Endothelial cell of umbilical vein (primary cell): Measurements from ENCODE around the gene FAM107A. TPM values are rescaled to one million over a fixed set of nuclear protein-coding genes. Genes with fewer than 3 reads are reported as not detected.

Experiments used
- BruUV-seq: library from RNA; stranded (reverse); fragments of 400-500 nt; replicated peaks from 2 replicates; lab custom pipeline; 2021; lab: Mats Ljungman, UMichigan
- CTCF ChIA-PET: fragments of 300-600, 350-600 bp; sonication (Branson Sonifier 250); formaldehyde crosslinking; loops from one replicate; lab custom pipeline; 2021; ENCODE audit warnings: antibody characterized with exemption, inconsistent platforms; lab: Charles Lee
- POLR2A ChIA-PET: fragments of 300-600, 350-600 bp; sonication (Branson Sonifier 250); formaldehyde crosslinking; loops from one replicate; lab custom pipeline; 2021; ENCODE audit warnings: antibody characterized with exemption, inconsistent platforms; lab: Charles Lee
- DNase-seq: peaks from one replicate; pipeline ENCODE4 v3.0.0-alpha.2; 2011; ENCODE audit warnings: low read depth, low spot score
- FAIRE-seq: peaks from 2 replicates; lab custom pipeline; 2011; peaks lifted over from hg19 to GRCh38; lab: Jason Lieb, UNC
- H2AFZ ChIP-seq: 2 replicates; pipeline ENCODE4 v1.6.0; 2012; ENCODE audit warnings: low read depth, low read length, control low read depth, inconsistent platforms
- H3K27ac ChIP-seq: 2 replicates; pipeline ENCODE4 v1.5.1; 2011; ENCODE audit warnings: low read depth, mild to moderate bottlenecking, control low read depth, low read length, moderate library complexity; ENCODE audit not compliant: insufficient read depth
- H3K27me3 ChIP-seq, 2 experiments: 2 replicates each; pipeline versions ENCODE4 v1.6.0 to v1.6.1; 2011; ENCODE audit warnings: low read length in 2 of 2, mixed read lengths in 1 of 2; ENCODE audit not compliant: control insufficient read depth in 2 of 2, insufficient read depth in 2 of 2
- H3K36me3 ChIP-seq, 2 experiments: 2 replicates in 1 of 2; 3 replicates in 1 of 2; pipeline ENCODE4 v1.5.1; 2011; ENCODE audit warnings: low read length in 2 of 2, mild to moderate bottlenecking in 1 of 2, moderate library complexity in 1 of 2; ENCODE audit not compliant: control insufficient read depth in 2 of 2, insufficient read depth in 2 of 2; ENCODE audit errors: extremely low read depth in 1 of 2
- H3K4me1 ChIP-seq: 3 replicates; pipeline ENCODE4 v1.5.1; 2011; ENCODE audit warnings: mild to moderate bottlenecking, low read length; ENCODE audit not compliant: control insufficient read depth, insufficient read depth; ENCODE audit errors: extremely low read depth
- H3K4me2 ChIP-seq: 2 replicates; pipeline ENCODE4 v1.6.1; 2011; ENCODE audit warnings: low read length, control low read depth, mixed read lengths; ENCODE audit not compliant: insufficient read depth
- H3K4me3 ChIP-seq, 3 experiments: fragments of 200-600 bp in 1 of 3; sonication (generic), shearing (Covaris generic) in 1 of 3; replicated peaks in 1 of 3; 2 replicates each; pipeline ENCODE4 v1.5.1; 2011 to 2016; ENCODE audit warnings: control low read depth in 3 of 3, low read length in 3 of 3, mild to moderate bottlenecking in 2 of 3, inconsistent platforms in 1 of 3, low read depth in 1 of 3, moderate library complexity in 1 of 3; ENCODE audit not compliant: insufficient read depth in 1 of 3
- H3K79me2 ChIP-seq: 2 replicates; pipeline ENCODE4 v1.6.0; 2012; ENCODE audit warnings: low read length, inconsistent platforms; ENCODE audit not compliant: control insufficient read depth, insufficient read depth
- H3K9ac ChIP-seq: replicated peaks from 2 replicates; pipeline ENCODE3; 2011; ENCODE audit warnings: low read length, control low read depth; ENCODE audit not compliant: insufficient read depth; ENCODE audit errors: extremely low read depth
- H3K9me1 ChIP-seq: replicated peaks from 3 replicates; pipeline ENCODE4 v1.6.0; 2011; ENCODE audit warnings: mild to moderate bottlenecking, low read length; ENCODE audit not compliant: control insufficient read depth, insufficient read depth; ENCODE audit errors: extremely low read depth
- H3K9me3 ChIP-seq: replicated peaks from 2 replicates; pipeline ENCODE4 v1.5.1; 2012; ENCODE audit warnings: low read length, inconsistent platforms; ENCODE audit not compliant: control insufficient read depth, insufficient read depth
- H4K20me1 ChIP-seq: replicated peaks from 2 replicates; pipeline ENCODE3; 2011; ENCODE audit warnings: mild to moderate bottlenecking, low read length; ENCODE audit not compliant: control insufficient read depth, insufficient read depth; ENCODE audit errors: extremely low read depth
- CTCF ChIP-seq, 2 donors: IDR thresholded peaks; 1 replicate in 1 of 2; 2 replicates in 1 of 2; pipeline ENCODE4 v1.5.1; 2011; ENCODE audit warnings: low read length in 2 of 2, mild to moderate bottlenecking in 2 of 2, moderate library complexity in 2 of 2, control low read depth in 1 of 2, inconsistent platforms in 1 of 2, low read depth in 1 of 2; ENCODE audit not compliant: insufficient read depth in 1 of 2; ENCODE audit errors: extremely low read depth in 1 of 2
- JUN ChIP-seq: IDR thresholded peaks from 2 replicates; pipeline ENCODE4 v1.6.1; 2011; ENCODE audit warnings: borderline replicate concordance, low read depth; ENCODE audit not compliant: insufficient read length, insufficient read depth
- MYC ChIP-seq: IDR thresholded peaks from one replicate; pipeline ENCODE4 v1.6.1; 2011; ENCODE audit warnings: mild to moderate bottlenecking, low read depth, low read length
- POLR2AphosphoS5 ChIP-seq: IDR thresholded peaks from 2 replicates; pipeline ENCODE4 v1.6.1; 2012; ENCODE audit warnings: low read depth, mild to moderate bottlenecking, control low read depth, low read length, moderate library complexity; ENCODE audit not compliant: insufficient read depth
- dilution Hi-C: fragments of 300-500 bp; cut with MboI; formaldehyde crosslinking; loops from one replicate; pipeline ENCODE4 v1.15.0; 2019; ENCODE audit warnings: low sequenced_read_pairs; ENCODE audit not compliant: extremely low pct_ligation_motif_present
- intact Hi-C: fragments of 100-400 bp; cut with micrococcal nuclease; formaldehyde crosslinking; loops from one replicate; pipeline ENCODE4 v1.10.0; 2022
- polyA plus RNA-seq, 4 experiments: library from polyadenylated mRNA; depleted of rRNA in 3 of 4; stranded (reverse) in 3 of 4; unstranded in 1 of 4; fragments of >200 nt; gene quantifications; 2 replicates each; pipeline versions ENCODE4 v1.2.1 to v1.2.3, GENCODE V29; 2011 to 2012; ENCODE audit warnings: missing spikeins in 1 of 4
- total RNA-seq: library from RNA; stranded (reverse); gene quantifications from 2 replicates; pipeline ENCODE4 v1.2.3, GENCODE V29; 2021

Gene FAM107A
- total and polyA plus RNA-seq, 2 donors (not counting 3 experiments of a cell fraction or from before 2014, with no cell fraction given) = 5.7 to 10.7 TPM

GRCh38 chr3:58569287-58570001, 7.7 kb downstream of the FAM107A start:
- Histone ChIP-seq H3K27ac (no peak overlapping the region), H3K4me1 (peaks cover 17% of the 10 kb centered on the region), H3K9me3 (no peaks in the 10 kb centered on the region), H3K79me2 (no peaks in the 10 kb centered on the region), H3K4me3 (no peak overlapping the region), H3K36me3 (no peaks in the 10 kb centered on the region), H3K27me3 (no peaks in the 10 kb centered on the region), H3K9me1 (no peaks in the 10 kb centered on the region), H2AFZ (no peak overlapping the region), H4K20me1 (no peaks in the 10 kb centered on the region), H3K9ac (no peak overlapping the region), H3K4me2 (no peak overlapping the region)
- BruUV-seq = no TSS peak
- POLR2A ChIA-PET = no interaction called here
- DNase-seq (no peak), FAIRE-seq (no peak)
- CTCF ChIA-PET = interaction anchor here (0.6 to 10.4 kb wide), 20 partner anchors 8 to 483 kb away, joined by 3 to 442 read pairs (median 6); partner anchors contain the start of gene FAM107A
- TF ChIP-seq POLR2AphosphoS5 = no peak
- no peak for TF ChIP-seq JUN
- TF ChIP-seq MYC = no peak
- dilution Hi-C loops = no loop called here
- intact Hi-C loops = loop anchor here (10.0 kb wide), 1 partner anchor 255 kb away; no protein-coding TSS in a partner anchor

- dilution Hi-C loops = no loop called here
- Histone ChIP-seq H3K4me3 (no peak overlapping the region), H3K4me2 (no peak overlapping the region), H3K9me1 (no peaks in the 10 kb centered on the region), H2AFZ (no peak overlapping the region), H3K79me2 (no peaks in the 10 kb centered on the region), H3K4me1 (peaks cover 24% of the 10 kb centered on the region), H3K9me3 (no peaks in the 10 kb centered on the region), H3K27me3 (no peaks in the 10 kb centered on the region), H3K9ac (no peak overlapping the region), H3K36me3 (no peaks in the 10 kb centered on the region), H4K20me1 (no peaks in the 10 kb centered on the region), H3K27ac (no peak overlapping the region)
- TF ChIP-seq CTCF (IDR thresholded peaks at IDR 0.05; ENCODE audit: extremely low read depth in 1 of 2, insufficient read depth in 1 of 2, low read depth in 1 of 2, low read length in 2 of 2) (peak; percentile 84 to 88), JUN (no peak)
- DNase-seq = peak; percentile 83
- FAIRE-seq = peak; percentile 98
- ChIA-PET CTCF (interaction anchor here (0.6 to 10.4 kb wide), 23 partner anchors 7 to 484 kb away, joined by 3 to 442 read pairs (median 6); partner anchors contain the start of gene FAM107A), POLR2A (no interaction called here)
- no TSS peak for BruUV-seq
- intact Hi-C loops = loop anchor here (1.0 to 10.0 kb wide), 3 partner anchors 62 to 256 kb away; no protein-coding TSS in a partner anchor
Measured at GRCh38 chr3:58568572-58569286, 8.5 kb downstream of the FAM107A start.
